Testis (tissue), 3 donors: ENCODE data around the gene ITIH4. TPM values are rescaled to one million over a fixed set of nuclear protein-coding genes. Genes with fewer than 3 reads are reported as not detected.

Source experiments
- DNase-seq: peaks from one replicate; pipeline ENCODE4 v3.0.0-alpha.2; 2019
- H3K27ac ChIP-seq, 2 donors: fragments of 200-600 bp; sonication (generic); one replicate each; pipeline ENCODE4 v1.5.1; 2019
- H3K27me3 ChIP-seq: fragments of 200-600 bp; sonication (generic); one replicate; pipeline ENCODE4 v1.5.1; 2019
- H3K36me3 ChIP-seq: fragments of 200-600 bp; sonication (generic); one replicate; pipeline ENCODE4 v1.5.1; 2017; ENCODE audit warnings: low read depth; ENCODE audit errors: missing control alignments
- H3K4me1 ChIP-seq: fragments of 200-600 bp; sonication (generic); one replicate; pipeline ENCODE4 v1.5.1; 2019
- H3K4me3 ChIP-seq, 2 donors: fragments of 200-600 bp; sonication (generic); one replicate each; pipeline ENCODE4 v1.5.1; 2017 to 2019
- H3K9me3 ChIP-seq: fragments of 200-600 bp; sonication (generic); one replicate; pipeline ENCODE4 v1.5.1; 2017
- CTCF ChIP-seq, 3 experiments: fragments of 450-650 bp in 2 of 3; fragments of 200-600 bp in 1 of 3; sonication (generic) in 1 of 3; IDR thresholded peaks; one replicate each; pipeline ENCODE4 v1.5.1; 2016 to 2019; ENCODE audit warnings: antibody characterized with exemption in 3 of 3, mild to moderate bottlenecking in 2 of 3, moderate library complexity in 1 of 3
- POLR2A ChIP-seq: fragments of 450-650 bp; IDR thresholded peaks from one replicate; pipeline ENCODE4 v1.6.1; 2017; ENCODE audit warnings: antibody characterized with exemption, mild to moderate bottlenecking, moderate library complexity
- WGBS, 2 donors: methylation state at CpG; one replicate each; pipeline ENCODE4 v1.1.5; 2018; 5-methylcytosine and 5-hydroxymethylcytosine counted together
- intact Hi-C: fragments of 100-400 bp; cut with DNase I; formaldehyde crosslinking; loops from one replicate; pipeline ENCODE4 v1.15.1; 2023; ENCODE audit warnings: low total_unique reads
- polyA plus RNA-seq: library from polyadenylated mRNA; stranded (reverse); fragments of 350-450 nt; fragmentation: Illumina TruSeq; extraction: RNeasy Lipid Tissue Mini Kit (QIAGEN cat#74804); gene quantifications from one replicate; pipeline ENCODE4 v1.2.3, GENCODE V29; 2014; ENCODE audit warnings: low read depth, low replicate concordance; ENCODE audit not compliant: insufficient read depth
- total RNA-seq, 2 donors: library from RNA; depleted of rRNA; stranded (reverse); fragments of >200 nt; gene quantifications; one replicate each; pipeline ENCODE4 v1.2.3, GENCODE V29; 2016

Gene ITIH4
- total and polyA plus RNA-seq, 3 donors from 2014 or later: 16.8 to 30.2 (median 19.9) TPM

- H3K27me3 ChIP-seq: no peaks in the 10 kb centered on the region
- H3K9me3 ChIP-seq: no peaks in the 10 kb centered on the region
- intact Hi-C loops: no loop called here
- H3K36me3 ChIP-seq: no peaks in the 10 kb centered on the region
- H3K4me1 ChIP-seq: no peaks in the 10 kb centered on the region
- TF ChIP-seq POLR2A (no peak), CTCF (IDR thresholded peaks at IDR 0.05) (no peak)
- 79 to 87% methylated on average over 9 of the region's 9 CpGs for WGBS, 2 donors
- DNase-seq: no peak
- H3K27ac ChIP-seq: no peak overlapping the region
- H3K4me3 ChIP-seq: no peak overlapping the region
Measured at GRCh38 chr3:52871761-52872160, 41.3 kb upstream of the ITIH4 start.

GRCh38 chr3:52870471-52870870 lies 40.0 kb upstream of the ITIH4 start:
- DNase-seq: no peak
- intact Hi-C loops: no loop called here
- H3K9me3 ChIP-seq: no peaks in the 10 kb centered on the region
- 98% methylated on average over 10 of the region's 10 CpGs; no CpG with 5 or more reads in 1 of the 2 donors for WGBS, 2 donors
- no peak for TF ChIP-seq CTCF (IDR thresholded peaks at IDR 0.05)
- H3K4me1 ChIP-seq: no peaks in the 10 kb centered on the region
- H3K4me3 ChIP-seq: no peak overlapping the region
- no peaks in the 10 kb centered on the region for H3K27me3 ChIP-seq
- H3K27ac ChIP-seq: no peak overlapping the region
- no peaks in the 10 kb centered on the region for H3K36me3 ChIP-seq

- H3K36me3 ChIP-seq: no peaks in the 10 kb centered on the region
- TF ChIP-seq POLR2A (no peak), CTCF (IDR thresholded peaks at IDR 0.05) (no peak)
- H3K4me3 ChIP-seq: no peak overlapping the region
- 93 to 97% methylated on average over 10 to 12 of the region's 12 CpGs for WGBS, 2 donors
- H3K27me3 ChIP-seq: no peaks in the 10 kb centered on the region
- intact Hi-C loops: no loop called here
- no peak for DNase-seq
- no peaks in the 10 kb centered on the region for H3K9me3 ChIP-seq
- H3K27ac ChIP-seq: no peak overlapping the region
- H3K4me1 ChIP-seq: no peaks in the 10 kb centered on the region
Measured at GRCh38 chr3:52866427-52866826, 36.0 kb upstream of the ITIH4 start.

GRCh38 chr3:52865994-52866393 lies 35.5 kb upstream of the ITIH4 start:
- no peaks in the 10 kb centered on the region for H3K27me3 ChIP-seq
- WGBS, 2 donors: 92 to 95% methylated on average over 13 of the region's 13 CpGs
- H3K9me3 ChIP-seq: no peaks in the 10 kb centered on the region
- DNase-seq: no peak
- H3K27ac ChIP-seq: no peak overlapping the region
- H3K4me3 ChIP-seq: no peak overlapping the region
- H3K4me1 ChIP-seq: no peaks in the 10 kb centered on the region
- no peak for TF ChIP-seq CTCF (IDR thresholded peaks at IDR 0.05)
- TF ChIP-seq POLR2A: no peak
- intact Hi-C loops: no loop called here
- H3K36me3 ChIP-seq: no peaks in the 10 kb centered on the region

GRCh38 chr3:52860424-52860768 lies 29.9 kb upstream of the ITIH4 start:
- WGBS, 2 donors: 89 to 90% methylated on average over 4 to 8 of the region's 8 CpGs
- H3K9me3 ChIP-seq: no peaks in the 10 kb centered on the region
- H3K36me3 ChIP-seq: no peaks in the 10 kb centered on the region
- no peaks in the 10 kb centered on the region for H3K27me3 ChIP-seq
- H3K4me1 ChIP-seq: no peaks in the 10 kb centered on the region
- DNase-seq: no peak
- no peak for TF ChIP-seq POLR2A
- TF ChIP-seq CTCF (IDR thresholded peaks at IDR 0.05): no peak
- H3K4me3 ChIP-seq: no peak overlapping the region
- intact Hi-C loops: no loop called here
- H3K27ac ChIP-seq: no peak overlapping the region
